RWPE2 (cell line): ENCODE data around the gene CCNF.

Experiments
- ATAC-seq: fragments of 200-7000 bp; cut with Tn5 transposase; 3 replicates; pipeline ENCODE4 v1.9.1; 2021; ENCODE audit warnings: low read depth
- DNase-seq: peaks from one replicate; pipeline ENCODE4 v3.0.0-alpha.2; 2020; ENCODE audit warnings: low spot score
- H3K27ac ChIP-seq: fragments of 450-650 bp; 2 replicates; pipeline ENCODE4 v1.5.1; 2017; ENCODE audit warnings: mild to moderate bottlenecking; ENCODE audit not compliant: poor library complexity, severe bottlenecking
- H3K27me3 ChIP-seq: fragments of 250-450 bp; sonication (Bioruptor Pico); 2 replicates; pipeline ENCODE4 v1.5.1; 2021; ENCODE audit warnings: mild to moderate bottlenecking, moderate library complexity; ENCODE audit not compliant: insufficient read depth, poor library complexity, severe bottlenecking
- H3K36me3 ChIP-seq: fragments of 250-450 bp; sonication (Bioruptor Pico); 2 replicates; pipeline ENCODE4 v1.5.1; 2020; ENCODE audit warnings: low read depth, mild to moderate bottlenecking, moderate library complexity
- H3K4me1 ChIP-seq: fragments of 250-450 bp; sonication (Bioruptor Pico); 2 replicates; pipeline ENCODE4 v1.5.1; 2021; ENCODE audit warnings: mild to moderate bottlenecking, moderate library complexity; ENCODE audit not compliant: insufficient read depth, poor library complexity, severe bottlenecking
- H3K4me3 ChIP-seq: fragments of 250-450 bp; sonication (Bioruptor Pico); 2 replicates; pipeline ENCODE4 v1.5.1; 2021; ENCODE audit warnings: mild to moderate bottlenecking, moderate library complexity; ENCODE audit not compliant: severe bottlenecking
- H3K9me3 ChIP-seq: fragments of 250-450 bp; sonication (Bioruptor Pico); 2 replicates; pipeline ENCODE4 v1.5.1; 2021; ENCODE audit warnings: mild to moderate bottlenecking, moderate library complexity; ENCODE audit not compliant: severe bottlenecking
- CTCF ChIP-seq: fragments of 450-650 bp; IDR thresholded peaks from one replicate; pipeline ENCODE4 v1.5.1; 2017; ENCODE audit warnings: mild to moderate bottlenecking, moderate library complexity; ENCODE audit not compliant: poor library complexity, severe bottlenecking

CCNF gene

GRCh38 chr16:2455081-2455845, 26.0 kb downstream of the CCNF start:
- TF ChIP-seq CTCF: no peak
- DNase-seq: no peak
- ATAC-seq: no peak
- H3K4me3 ChIP-seq: no peak overlapping the region
- no peaks in the 10 kb centered on the region for H3K9me3 ChIP-seq
- H3K27ac ChIP-seq: no peak overlapping the region
- H3K27me3 ChIP-seq: no peaks in the 10 kb centered on the region
- H3K4me1 ChIP-seq: no peaks in the 10 kb centered on the region
- H3K36me3 ChIP-seq: peaks cover 61% of the 10 kb centered on the region

GRCh38 chr16:2456551-2457153, 27.4 kb downstream of the CCNF start:
- ATAC-seq: no peak
- H3K4me1 ChIP-seq: no peaks in the 10 kb centered on the region
- H3K27me3 ChIP-seq: no peaks in the 10 kb centered on the region
- no peak overlapping the region for H3K4me3 ChIP-seq
- TF ChIP-seq CTCF: no peak
- no peak for DNase-seq
- H3K9me3 ChIP-seq: no peaks in the 10 kb centered on the region
- no peak overlapping the region for H3K27ac ChIP-seq
- H3K36me3 ChIP-seq: peaks cover 56% of the 10 kb centered on the region

GRCh38 chr16:2457267-2457666, 28.0 kb downstream of the CCNF start:
- Histone ChIP-seq H3K36me3 (peaks cover 50% of the 10 kb centered on the region), H3K4me1 (no peaks in the 10 kb centered on the region), H3K27ac (no peak overlapping the region), H3K4me3 (no peak overlapping the region), H3K9me3 (no peaks in the 10 kb centered on the region), H3K27me3 (no peaks in the 10 kb centered on the region)
- DNase-seq (no peak), ATAC-seq (no peak)
- TF ChIP-seq CTCF: no peak

- TF ChIP-seq CTCF: no peak
- no peaks in the 10 kb centered on the region for H3K27me3 ChIP-seq
- DNase-seq: no peak
- no peaks in the 10 kb centered on the region for H3K4me1 ChIP-seq
- peaks cover 43% of the 10 kb centered on the region for H3K36me3 ChIP-seq
- ATAC-seq: no peak
- H3K9me3 ChIP-seq: no peaks in the 10 kb centered on the region
- H3K27ac ChIP-seq: no peak overlapping the region
- H3K4me3 ChIP-seq: no peak overlapping the region
These were observed 28.7 kb downstream of the CCNF start for GRCh38 chr16:2457946-2458345.
